Spleen (tissue), 11 donors: ENCODE data around the gene CHCHD6. TPM values are rescaled to one million over a fixed set of nuclear protein-coding genes. Genes with fewer than 3 reads are reported as not detected.
A peak's percentile ranks its signal among the peaks of the same experiment; 100 is the strongest.

Source experiments
- DNase-seq: peaks from one replicate; pipeline ENCODE4 v3.0.0-alpha.2; 2020
- H3K27ac ChIP-seq, 8 donors: fragments of 200-600 bp; sonication (generic) in 7 of 8; 1 replicate in 4 of 8; 2 replicates in 4 of 8; pipeline versions ENCODE4 v1.5.0 to v1.8.0; 2016 to 2021; ENCODE audit warnings: inconsistent platforms in 4 of 8, mild to moderate bottlenecking in 4 of 8, moderate library complexity in 1 of 8
- H3K27me3 ChIP-seq, 7 donors: fragments of 200-600 bp; sonication (generic) in 6 of 7; replicated peaks in 1 of 7; 1 replicate in 4 of 7; 2 replicates in 3 of 7; pipeline versions ENCODE4 v1.5.0 to v1.8.0; 2016 to 2021; ENCODE audit warnings: inconsistent platforms in 3 of 7, mild to moderate bottlenecking in 1 of 7
- H3K36me3 ChIP-seq, 6 donors: fragments of 200-600 bp; sonication (generic) in 5 of 6; 1 replicate in 4 of 6; 2 replicates in 2 of 6; pipeline versions ENCODE4 v1.5.0 to v1.8.0; 2016 to 2021; ENCODE audit warnings: inconsistent platforms in 2 of 6
- H3K4me1 ChIP-seq, 6 donors: fragments of 200-600 bp; sonication (generic) in 5 of 6; 1 replicate in 3 of 6; 2 replicates in 3 of 6; pipeline versions ENCODE4 v1.5.0 to v1.8.0; 2016 to 2021; ENCODE audit warnings: inconsistent platforms in 3 of 6
- H3K4me3 ChIP-seq, 8 donors: fragments of 200-600 bp; sonication (generic) in 7 of 8; 1 replicate in 4 of 8; 2 replicates in 4 of 8; pipeline versions ENCODE4 v1.5.0 to v1.8.0; 2016 to 2021; ENCODE audit warnings: inconsistent platforms in 4 of 8, mild to moderate bottlenecking in 4 of 8, moderate library complexity in 2 of 8
- H3K9me3 ChIP-seq, 8 donors: fragments of 200-600 bp; sonication (generic) in 7 of 8; 1 replicate in 4 of 8; 2 replicates in 4 of 8; pipeline versions ENCODE4 v1.5.0 to v1.8.0; 2016 to 2021; ENCODE audit warnings: inconsistent platforms in 4 of 8
- POLR2A ChIP-seq, 3 donors: fragments of 450-650 bp; IDR thresholded peaks; one replicate each; pipeline ENCODE4 v1.5.1; 2017; ENCODE audit warnings: antibody characterized with exemption in 3 of 3, mild to moderate bottlenecking in 1 of 3
- POLR2AphosphoS5 ChIP-seq, 3 donors: sonication (generic); formaldehyde crosslinking; IDR thresholded peaks; one replicate each; pipeline ENCODE4 v1.5.1; 2017; ENCODE audit warnings: antibody characterized with exemption in 3 of 3
- WGBS, 5 donors: extraction: QIAGEN DNeasy Blood & Tissue Kit in 3 of 5; methylation state at CpG; one replicate each; pipeline versions ENCODE4 v1.1.5 to v1.1.7; 2013 to 2018; 5-methylcytosine and 5-hydroxymethylcytosine counted together
- intact Hi-C: fragments of 100-400 bp; cut with DNase I; formaldehyde crosslinking; loops from one replicate; pipeline ENCODE4 v1.15.0; 2023; ENCODE audit warnings: low total_unique reads
- polyA plus RNA-seq, 3 donors: library from polyadenylated mRNA; stranded (reverse); fragments of 200-250 nt; gene quantifications; one replicate each; pipeline ENCODE4 v1.2.1, GENCODE V29; 2013
- total RNA-seq, 7 donors: library from RNA; depleted of rRNA in 3 of 7; stranded (reverse); fragments of >200 nt in 3 of 7; fragmentation: NEBNext Ultra II Directional in 4 of 7; extraction: Animal tissue kit (Norgen Biotek cat#: 25700) in 4 of 7; gene quantifications; one replicate each; pipeline versions ENCODE4 v1.1.0 to v1.2.1, GENCODE V29; 2016 to 2021
- TF ChIP-seq, protein P1 (sequence below), 11 experiments: fragments of 200-600 bp in 7 of 11; fragments of 450-650 bp in 4 of 11; sonication (generic) in 4 of 11; IDR thresholded peaks in 8 of 11; conservative IDR thresholded peaks in 3 of 11; 1 replicate in 7 of 11; 2 replicates in 4 of 11; pipeline versions ENCODE4 v1.4.0 to v1.8.0; 2016 to 2021; ENCODE audit warnings: antibody characterized with exemption in 11 of 11, inconsistent platforms in 4 of 11, mild to moderate bottlenecking in 1 of 11
- donor health status: healthy with polysubstance abuse.
- donor health status: DM: no; HTN: no; CAD: no; lungs with moderate emphysema.
- donor health status: DM: no; HTN: no; CAD: no.
- donor health status: Bipolar disorder and iron deficiency.
- donor health status: healthy.
- donor health status: DM: no; HTN: no; CAD: no.
- donor health status: DM: yes; HTN: yes; CAD: no.

CHCHD6 gene
- total and polyA plus RNA-seq, 10 donors, result 6.3 to 39.1 (median 11.8) TPM

DNA sequence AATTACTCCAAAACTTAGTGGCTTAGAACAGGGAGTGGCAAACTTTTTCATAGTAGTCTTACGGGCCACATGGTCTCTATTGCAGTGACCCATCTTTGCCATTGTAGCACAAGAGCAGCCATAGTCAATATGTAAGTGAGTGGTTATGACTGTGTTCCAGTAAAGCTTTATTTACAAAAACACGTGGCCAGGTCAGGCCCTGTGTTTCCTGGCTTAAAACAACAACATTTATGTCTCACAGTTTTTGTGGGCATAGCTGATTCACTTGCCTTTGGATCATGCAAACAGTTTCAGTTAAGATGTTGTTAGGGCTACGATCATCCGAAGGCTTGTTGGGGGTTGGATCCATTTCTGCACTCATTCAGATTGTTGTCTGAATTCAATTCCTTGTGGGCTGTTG lies 103.8 kb downstream of the CHCHD6 start:
- intact Hi-C loops, result no loop called here
- H3K9me3 ChIP-seq, result peaks cover 0 to 4% (median 0%) of the 10 kb centered on the region in 8 donors
- no peaks in the 10 kb centered on the region for H3K4me1 ChIP-seq
- no peak overlapping the region for H3K4me3 ChIP-seq
- 83 to 92% (median 90%) methylated on average over 4 of the region's 4 CpGs for WGBS, 5 donors
- DNase-seq, result no peak
- no peak overlapping the region for H3K27ac ChIP-seq
- TF ChIP-seq POLR2A (IDR thresholded peaks at IDR 0.05) (no peak), POLR2AphosphoS5 (IDR thresholded peaks at IDR 0.05) (no peak)
- TF ChIP-seq, protein P1, sequence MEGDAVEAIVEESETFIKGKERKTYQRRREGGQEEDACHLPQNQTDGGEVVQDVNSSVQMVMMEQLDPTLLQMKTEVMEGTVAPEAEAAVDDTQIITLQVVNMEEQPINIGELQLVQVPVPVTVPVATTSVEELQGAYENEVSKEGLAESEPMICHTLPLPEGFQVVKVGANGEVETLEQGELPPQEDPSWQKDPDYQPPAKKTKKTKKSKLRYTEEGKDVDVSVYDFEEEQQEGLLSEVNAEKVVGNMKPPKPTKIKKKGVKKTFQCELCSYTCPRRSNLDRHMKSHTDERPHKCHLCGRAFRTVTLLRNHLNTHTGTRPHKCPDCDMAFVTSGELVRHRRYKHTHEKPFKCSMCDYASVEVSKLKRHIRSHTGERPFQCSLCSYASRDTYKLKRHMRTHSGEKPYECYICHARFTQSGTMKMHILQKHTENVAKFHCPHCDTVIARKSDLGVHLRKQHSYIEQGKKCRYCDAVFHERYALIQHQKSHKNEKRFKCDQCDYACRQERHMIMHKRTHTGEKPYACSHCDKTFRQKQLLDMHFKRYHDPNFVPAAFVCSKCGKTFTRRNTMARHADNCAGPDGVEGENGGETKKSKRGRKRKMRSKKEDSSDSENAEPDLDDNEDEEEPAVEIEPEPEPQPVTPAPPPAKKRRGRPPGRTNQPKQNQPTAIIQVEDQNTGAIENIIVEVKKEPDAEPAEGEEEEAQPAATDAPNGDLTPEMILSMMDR (IDR thresholded peaks at IDR 0.05 in 8 of 11, conservative IDR thresholded peaks at IDR 0.05 in 3 of 11), result no peak
- no peaks in the 10 kb centered on the region for H3K27me3 ChIP-seq
- H3K36me3 ChIP-seq, result no peaks in the 10 kb centered on the region

DNA sequence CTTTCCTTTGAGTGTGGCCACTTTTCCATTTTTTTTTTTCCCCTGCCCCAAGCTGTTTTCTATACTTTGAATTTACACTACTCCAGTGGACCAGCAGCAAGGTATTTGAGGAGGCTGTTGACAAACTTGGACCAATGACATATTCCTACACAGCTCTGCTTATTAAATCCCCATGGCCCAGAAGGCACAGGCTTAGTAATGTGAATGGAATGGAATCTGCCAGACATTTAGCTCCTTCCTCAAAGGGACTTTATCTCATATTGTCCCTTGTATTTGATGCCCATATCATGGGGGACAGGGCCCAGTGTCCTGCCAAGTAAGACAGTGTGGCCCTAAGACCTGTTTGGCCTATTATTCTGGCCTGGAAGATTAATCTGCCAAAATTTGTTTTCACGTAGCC lies 107.5 kb downstream of the CHCHD6 start:
- WGBS, 5 donors, result 91 to 100% (median 94%) methylated on average over 1 of the region's 1 CpG
- DNase-seq, result no peak
- Histone ChIP-seq H3K4me3 (no peak overlapping the region), H3K4me1 (peaks cover 0 to 8% (median 1%) of the 10 kb centered on the region in 6 donors), H3K27me3 (no peaks in the 10 kb centered on the region), H3K9me3 (peaks cover 0 to 4% (median 0%) of the 10 kb centered on the region in 8 donors), H3K36me3 (no peaks in the 10 kb centered on the region), H3K27ac (no peak overlapping the region)
- TF ChIP-seq, protein P1 (IDR thresholded peaks at IDR 0.05 in 8 of 11, conservative IDR thresholded peaks at IDR 0.05 in 3 of 11), result no peak
- TF ChIP-seq POLR2A (IDR thresholded peaks at IDR 0.05) (no peak), POLR2AphosphoS5 (IDR thresholded peaks at IDR 0.05) (no peak)
- intact Hi-C loops, result no loop called here

DNA sequence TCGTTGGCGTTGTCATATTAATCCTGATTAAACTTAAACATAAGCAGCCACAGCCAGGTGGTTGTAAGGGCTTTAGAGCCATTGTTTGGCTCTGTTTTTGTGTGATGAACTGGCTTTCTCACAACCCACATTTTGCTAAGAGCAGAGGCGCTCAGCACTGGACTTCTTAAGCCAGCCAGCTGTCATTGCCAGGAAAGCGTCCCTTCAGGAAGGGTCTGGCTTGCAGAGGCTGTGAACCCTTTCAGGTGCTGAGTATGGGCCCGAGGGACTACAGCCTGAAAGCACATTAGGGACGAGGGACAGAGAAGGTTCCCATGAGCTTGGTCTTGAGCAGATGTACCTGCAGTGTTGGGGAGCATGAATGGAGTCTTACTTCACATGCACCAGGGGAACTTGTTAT lies 112.3 kb downstream of the CHCHD6 start:
- peaks cover 4 to 30% (median 13%) of the 10 kb centered on the region in 6 donors for H3K4me1 ChIP-seq
- 82 to 94% (median 91%) methylated on average over 6 of the region's 6 CpGs for WGBS, 5 donors
- intact Hi-C loops, result no loop called here
- TF ChIP-seq, protein P1 (IDR thresholded peaks at IDR 0.05 in 8 of 11, conservative IDR thresholded peaks at IDR 0.05 in 3 of 11), result no peak
- TF ChIP-seq POLR2AphosphoS5 (IDR thresholded peaks at IDR 0.05) (no peak), POLR2A (IDR thresholded peaks at IDR 0.05) (no peak)
- DNase-seq, result no peak
- H3K27ac ChIP-seq, result peak overlapping the region in 1 of 8 donors; percentile 64
- no peaks in the 10 kb centered on the region for H3K36me3 ChIP-seq
- H3K4me3 ChIP-seq, result no peak overlapping the region
- no peaks in the 10 kb centered on the region for H3K27me3 ChIP-seq
- H3K9me3 ChIP-seq, result no peaks in the 10 kb centered on the region

DNA sequence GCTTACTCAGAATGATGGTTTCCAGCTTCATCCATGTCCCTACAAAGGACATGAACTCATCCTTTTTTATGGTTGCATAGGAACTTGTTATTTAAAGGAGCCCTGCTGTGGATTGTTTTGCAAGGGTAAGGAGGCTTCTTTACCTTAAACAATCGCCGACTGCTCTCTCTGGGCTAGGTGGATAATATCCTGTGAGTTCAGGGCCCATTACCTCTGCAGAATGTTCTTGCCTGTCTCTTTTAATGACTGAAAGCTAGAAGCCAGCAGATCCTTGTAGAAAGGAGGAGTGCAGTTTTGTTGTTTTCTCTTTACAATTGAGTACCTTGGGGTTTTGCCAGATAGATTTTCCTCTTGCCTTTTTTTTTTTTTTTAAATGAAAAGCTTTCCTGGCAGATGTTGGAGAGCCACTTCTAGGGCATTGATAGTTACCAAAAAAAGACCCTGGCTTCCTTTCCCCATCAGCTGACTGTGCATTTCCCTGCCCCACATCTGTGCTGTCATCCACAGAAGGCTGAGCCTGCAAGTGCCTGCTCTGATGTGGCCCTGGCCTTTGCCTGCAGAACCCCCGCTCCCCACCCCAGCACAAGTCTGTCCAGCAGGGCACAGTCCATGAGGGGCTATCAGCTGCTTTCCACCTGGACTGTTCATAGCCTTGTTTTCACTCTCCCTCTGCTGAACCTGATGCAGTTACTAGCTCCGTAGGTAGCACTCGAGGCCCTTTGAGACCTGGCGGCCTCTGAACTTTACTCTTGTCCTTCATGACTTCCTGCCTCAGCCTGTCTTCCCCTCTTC lies 113.1 kb downstream of the CHCHD6 start:
- 65 to 71% (median 68%) methylated on average over 6 of the region's 6 CpGs for WGBS, 5 donors
- DNase-seq, result no peak

More for the DNA sequence above, 113.1 kb downstream of the CHCHD6 start:
- Histone ChIP-seq H3K36me3 (no peaks in the 10 kb centered on the region), H3K4me1 (peaks cover 4 to 30% (median 13%) of the 10 kb centered on the region in 6 donors), H3K9me3 (peaks cover 0 to 5% (median 0%) of the 10 kb centered on the region in 8 donors), H3K27me3 (no peaks in the 10 kb centered on the region), H3K4me3 (no peak overlapping the region), H3K27ac (peak overlapping the region in 6 of 8 donors; percentile 4 to 64 (median 28))
- TF ChIP-seq POLR2A (IDR thresholded peaks at IDR 0.05) (no peak), POLR2AphosphoS5 (IDR thresholded peaks at IDR 0.05) (peak in 2 of 3 donors; percentile 30 to 59)
- TF ChIP-seq, protein P1 (IDR thresholded peaks at IDR 0.05 in 8 of 11, conservative IDR thresholded peaks at IDR 0.05 in 3 of 11), result no peak
- intact Hi-C loops, result no loop called here
